GM21717 (cell line): Measurements from ENCODE around the gene BZW2.
A peak's percentile ranks its signal among the peaks of the same experiment; 100 is the strongest.

Experiments used
- ATAC-seq: cut with Tn5 transposase; IDR thresholded peaks from one replicate; pipeline ENCODE4 v1.9.1; 2021; ENCODE audit warnings: mild to moderate bottlenecking, moderate library complexity; ENCODE audit not compliant: unreplicated experiment

The BZW2 gene

GRCh38 chr7:16744518-16745250 lies 98.7 kb downstream of the BZW2 start:
- ATAC-seq: no peak

DNA sequence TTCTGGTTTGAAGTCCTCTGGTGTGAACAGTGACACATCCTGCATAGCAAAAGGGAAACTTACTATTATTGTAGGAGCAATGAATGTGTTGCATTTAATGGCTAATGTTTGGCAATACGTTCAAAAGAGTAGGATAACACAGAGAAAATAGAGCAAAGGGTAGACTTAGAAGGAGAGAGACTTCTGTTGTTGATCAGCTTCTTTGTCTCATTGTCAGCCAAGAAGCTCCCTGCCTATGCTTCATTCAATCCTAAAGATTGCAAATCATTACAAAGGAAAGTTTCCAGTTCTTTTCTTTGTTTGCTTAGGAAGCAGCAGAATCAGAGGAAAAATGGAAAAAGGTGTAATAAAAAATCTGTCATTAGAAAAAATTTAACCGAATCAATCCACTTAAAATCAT lies 99.7 kb downstream of the BZW2 start:
- no peak for ATAC-seq

DNA sequence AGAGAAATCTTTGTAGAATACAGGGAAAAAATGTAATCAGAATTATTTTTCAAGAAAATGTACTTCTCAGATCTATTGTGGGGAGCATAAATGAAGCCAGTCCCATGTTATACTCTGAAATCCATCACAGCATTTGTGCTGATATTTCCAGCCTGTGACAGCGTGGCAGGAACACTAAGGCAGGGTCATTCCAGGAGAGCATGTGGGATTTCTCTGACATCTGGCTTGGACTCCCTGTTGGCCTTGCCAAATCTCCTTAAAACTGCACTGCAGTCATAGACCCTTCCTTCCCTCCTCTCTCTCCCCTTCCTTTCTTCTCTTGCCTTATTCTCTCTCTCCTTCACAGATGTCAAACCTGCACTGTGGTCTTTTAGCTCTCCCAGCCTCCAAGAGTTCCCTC lies 101.1 kb downstream of the BZW2 start:
- ATAC-seq: no peak

GRCh38 chr7:16753102-16753931 lies 107.3 kb downstream of the BZW2 start, which contains the start of gene TSPAN13:
Gene TSPAN13 (plus strand): TSS chr7:16753755. CDS start chr7:16753968, 213 bp downstream.
- ATAC-seq: peak; percentile 87

- ATAC-seq: no peak
These were observed 108.2 kb downstream of the BZW2 start for GRCh38 chr7:16753932-16754855.

DNA sequence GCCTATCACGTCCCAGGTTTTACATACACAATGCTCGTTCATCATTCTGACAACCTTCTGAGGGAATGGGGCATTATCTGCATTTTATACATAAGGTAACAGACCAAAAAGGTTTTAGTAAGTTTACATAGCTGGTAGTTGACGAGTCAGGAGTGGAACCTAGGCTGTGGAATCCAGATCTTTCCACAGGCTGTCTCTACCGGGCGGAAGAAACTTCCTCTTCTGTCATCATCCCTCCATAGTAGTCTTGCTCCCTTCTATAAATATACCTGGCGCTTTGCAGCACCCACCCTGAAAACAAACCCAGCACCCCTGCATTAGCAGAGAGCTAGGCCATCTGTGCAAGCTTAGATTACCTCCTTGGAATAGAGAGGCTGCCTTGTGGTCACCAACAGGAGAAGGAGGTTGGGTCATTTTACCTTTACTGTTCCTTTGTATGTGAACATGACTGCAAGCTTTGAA lies 108.9 kb downstream of the BZW2 start:
- ATAC-seq: no peak

- ATAC-seq: no peak
These were observed 109.4 kb downstream of the BZW2 start for GRCh38 chr7:16755397-16755796.
